Esophagus mucosa (tissue), 1 donor: ENCODE results near the gene RBM6. TPM values are rescaled to one million over a fixed set of nuclear protein-coding genes. Genes with fewer than 3 reads are reported as not detected.

Source experiments
- total RNA-seq: library from RNA; stranded (reverse); gene quantifications from one replicate; pipeline ENCODE4 v1.2.4, GENCODE V29; 2023
- donor health status: DM: yes; HTN: yes; CAD: no.

The RBM6 gene
- total RNA-seq, 1 donor from 2014 or later, result 32.0 TPM

Other genes with a start within 250 kb of the RBM6 start
- not detected for gene AMIGO3, start 220.5 kb upstream of the RBM6 start, total RNA-seq
- 22.5 TPM for gene GMPPB, start 216.2 kb upstream of the RBM6 start, total RNA-seq
- gene IP6K1, start 153.6 kb upstream of the RBM6 start, total RNA-seq, result 19.9 TPM
- gene CDHR4, start 140.3 kb upstream of the RBM6 start, total RNA-seq, result not detected
- gene INKA1, start 136.9 kb upstream of the RBM6 start, total RNA-seq, result 14.2 TPM
- gene UBA7, start 126.2 kb upstream of the RBM6 start, total RNA-seq, result 15.3 TPM
- 5.5 TPM for gene TRAIP, start 83.6 kb upstream of the RBM6 start, total RNA-seq
- not detected for gene CAMKV, start 70.2 kb upstream of the RBM6 start, total RNA-seq
- 14.1 TPM for gene MST1R, start 36.3 kb upstream of the RBM6 start, total RNA-seq
- gene MON1A, start 10.3 kb upstream of the RBM6 start, total RNA-seq, result 8.5 TPM
- gene RBM5, start 148.8 kb downstream of the RBM6 start, total RNA-seq, result 59.5 TPM
- 72.7 TPM for gene SEMA3F, start 215.2 kb downstream of the RBM6 start, total RNA-seq